Lower leg skin (tissue), 3 donors: Measurements from ENCODE around the gene PPCDC.
"Not testable (repeated sequence)": the region's sequence is repeated elsewhere in the genome, so short reads cannot be mapped to it uniquely, and the experiment has no call there.

Experiments
- POLR2A ChIP-seq, 2 donors: fragments of 450-650 bp; IDR thresholded peaks; one replicate each; pipeline ENCODE4 v1.6.1; 2016 to 2017; ENCODE audit warnings: antibody characterized with exemption in 2 of 2, mild to moderate bottlenecking in 1 of 2, moderate library complexity in 1 of 2
- TF ChIP-seq, protein P1 (sequence below), 3 donors: fragments of 450-650 bp; IDR thresholded peaks; one replicate each; pipeline ENCODE4 v1.5.1; 2016; ENCODE audit warnings: antibody characterized with exemption in 3 of 3, mild to moderate bottlenecking in 3 of 3, moderate library complexity in 2 of 3

- TF ChIP-seq, protein P1, sequence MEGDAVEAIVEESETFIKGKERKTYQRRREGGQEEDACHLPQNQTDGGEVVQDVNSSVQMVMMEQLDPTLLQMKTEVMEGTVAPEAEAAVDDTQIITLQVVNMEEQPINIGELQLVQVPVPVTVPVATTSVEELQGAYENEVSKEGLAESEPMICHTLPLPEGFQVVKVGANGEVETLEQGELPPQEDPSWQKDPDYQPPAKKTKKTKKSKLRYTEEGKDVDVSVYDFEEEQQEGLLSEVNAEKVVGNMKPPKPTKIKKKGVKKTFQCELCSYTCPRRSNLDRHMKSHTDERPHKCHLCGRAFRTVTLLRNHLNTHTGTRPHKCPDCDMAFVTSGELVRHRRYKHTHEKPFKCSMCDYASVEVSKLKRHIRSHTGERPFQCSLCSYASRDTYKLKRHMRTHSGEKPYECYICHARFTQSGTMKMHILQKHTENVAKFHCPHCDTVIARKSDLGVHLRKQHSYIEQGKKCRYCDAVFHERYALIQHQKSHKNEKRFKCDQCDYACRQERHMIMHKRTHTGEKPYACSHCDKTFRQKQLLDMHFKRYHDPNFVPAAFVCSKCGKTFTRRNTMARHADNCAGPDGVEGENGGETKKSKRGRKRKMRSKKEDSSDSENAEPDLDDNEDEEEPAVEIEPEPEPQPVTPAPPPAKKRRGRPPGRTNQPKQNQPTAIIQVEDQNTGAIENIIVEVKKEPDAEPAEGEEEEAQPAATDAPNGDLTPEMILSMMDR (IDR thresholded peaks at IDR 0.05) = not testable (repeated sequence)
- TF ChIP-seq POLR2A (IDR thresholded peaks at IDR 0.05) = not testable (repeated sequence)
Observed at GRCh38 chr15:75085708-75086107, 62.3 kb downstream of the PPCDC start.
